ENCODE measurements around the gene TLR8. TPM values are rescaled to one million over a fixed set of nuclear protein-coding genes. Genes with fewer than 3 reads are reported as not detected.

TLR8 gene
- total and polyA plus RNA-seq, 4 donors, result 0.91 to 27.1 (median 5.9) TPM

GRCh38 chrX:12947545-12948235 lies 41.3 kb downstream of the TLR8 start:
- WGBS, 2 donors, result 63 to 88% methylated on average over 5 of the region's 5 CpGs
- Histone ChIP-seq H3K4me3 (no peak overlapping the region), H3K27me3 (ENCODE audit: control insufficient read depth in 3 of 3, insufficient read depth in 3 of 3, low read length in 2 of 3) (no peaks in the 10 kb centered on the region), H3K9me3 (ENCODE audit: control insufficient read depth in 4 of 4, insufficient read depth in 3 of 4, low read length in 3 of 4) (no peaks in the 10 kb centered on the region), H3K27ac (ENCODE audit: low read depth in 1 of 2, low read length in 1 of 2) (peak overlapping the region in 1 of 2 donors; percentile 72), H3K9ac (ENCODE audit: insufficient read depth in 1 of 2, low read length in 2 of 2) (no peak overlapping the region), H3K36me3 (ENCODE audit: control insufficient read depth in 4 of 4, insufficient read depth in 4 of 4, low read length in 4 of 4) (no peaks in the 10 kb centered on the region), H3K4me1 (ENCODE audit: control insufficient read depth in 5 of 5, insufficient read depth in 5 of 5, low read length in 5 of 5) (peaks cover 0 to 6% (median 0%) of the 10 kb centered on the region in 5 donors)
- TF ChIP-seq CTCF (IDR thresholded peaks at IDR 0.05; ENCODE audit: control extremely low read depth, extremely low read depth), result no peak
- ATAC-seq (ENCODE audit: insufficient read depth, low FRiP score) (no peak), DNase-seq (no peak)

GRCh38 chrX:12948495-12948894 lies 42.1 kb downstream of the TLR8 start:
- Histone ChIP-seq H3K4me1 (ENCODE audit: control insufficient read depth in 5 of 5, insufficient read depth in 5 of 5, low read length in 5 of 5) (peaks cover 0 to 6% (median 0%) of the 10 kb centered on the region in 5 donors), H3K9me3 (ENCODE audit: control insufficient read depth in 4 of 4, insufficient read depth in 3 of 4, low read length in 3 of 4) (no peaks in the 10 kb centered on the region), H3K27me3 (ENCODE audit: control insufficient read depth in 3 of 3, insufficient read depth in 3 of 3, low read length in 2 of 3) (peaks cover 0 to 4% (median 0%) of the 10 kb centered on the region in 3 donors), H3K4me3 (no peak overlapping the region), H3K36me3 (ENCODE audit: control insufficient read depth in 4 of 4, insufficient read depth in 4 of 4, low read length in 4 of 4) (no peaks in the 10 kb centered on the region), H3K27ac (ENCODE audit: low read depth in 1 of 2, low read length in 1 of 2) (no peak overlapping the region), H3K9ac (ENCODE audit: insufficient read depth in 1 of 2, low read length in 2 of 2) (no peak overlapping the region)
- no peak for DNase-seq
- no peak for ATAC-seq (ENCODE audit: insufficient read depth, low FRiP score)
- 93 to 97% methylated on average over 2 of the region's 2 CpGs for WGBS, 2 donors
- no peak for TF ChIP-seq CTCF (IDR thresholded peaks at IDR 0.05; ENCODE audit: control extremely low read depth, extremely low read depth)

- no peak for ATAC-seq (ENCODE audit: insufficient read depth, low FRiP score)
- Histone ChIP-seq H3K27ac (ENCODE audit: low read depth in 1 of 2, low read length in 1 of 2) (peak overlapping the region; percentile 53 to 89), H3K9me3 (ENCODE audit: control insufficient read depth in 4 of 4, insufficient read depth in 3 of 4, low read length in 3 of 4) (no peaks in the 10 kb centered on the region), H3K4me1 (ENCODE audit: control insufficient read depth in 5 of 5, insufficient read depth in 5 of 5, low read length in 5 of 5) (peaks cover 0 to 6% (median 0%) of the 10 kb centered on the region in 5 donors), H3K27me3 (ENCODE audit: control insufficient read depth in 3 of 3, insufficient read depth in 3 of 3, low read length in 2 of 3) (peaks cover 0 to 4% (median 3%) of the 10 kb centered on the region in 3 donors), H3K9ac (ENCODE audit: insufficient read depth in 1 of 2, low read length in 2 of 2) (no peak overlapping the region), H3K4me3 (no peak overlapping the region), H3K36me3 (ENCODE audit: control insufficient read depth in 4 of 4, insufficient read depth in 4 of 4, low read length in 4 of 4) (no peaks in the 10 kb centered on the region)
- 55 to 60% methylated on average over 5 of the region's 5 CpGs for WGBS, 2 donors
- TF ChIP-seq CTCF (IDR thresholded peaks at IDR 0.05; ENCODE audit: control extremely low read depth, extremely low read depth), result no peak
- DNase-seq, result no peak
Observed at GRCh38 chrX:12949205-12949926, 42.9 kb downstream of the TLR8 start.
